OCI-LY1 (cell line): ENCODE measurements around the gene CDAN1.
A peak's percentile ranks its signal among the peaks of the same experiment; 100 is the strongest.

ENCODE experiments used
- H2AFZ ChIP-seq: fragments of 200-600 bp; sonication (generic), shearing (Covaris generic); 2 replicates; pipeline ENCODE4 v1.6.0; 2014; ENCODE audit warnings: antibody characterized with exemption, mild to moderate bottlenecking, low read length
- H3F3A ChIP-seq: fragments of 200-600 bp; sonication (generic), shearing (Covaris generic); 2 replicates; pipeline ENCODE4 v1.6.0; 2014; ENCODE audit warnings: mild to moderate bottlenecking, antibody characterized with exemption, low read length, moderate library complexity; ENCODE audit not compliant: insufficient read depth
- H3K27ac ChIP-seq: fragments of 200-600 bp; sonication (generic); 2 replicates; pipeline ENCODE4 v1.5.1; 2014; ENCODE audit warnings: low read length, mixed run types, mild to moderate bottlenecking, low read depth; ENCODE audit not compliant: poor library complexity, severe bottlenecking
- H3K27me3 ChIP-seq: fragments of 200-600 bp; sonication (generic); 2 replicates; pipeline ENCODE4 v1.6.0; 2014; ENCODE audit warnings: antibody characterized with exemption, mild to moderate bottlenecking, low read length, moderate library complexity; ENCODE audit not compliant: insufficient read depth
- H3K36me3 ChIP-seq: fragments of 200-600 bp; sonication (generic); 2 replicates; pipeline ENCODE4 v1.6.1; 2014; ENCODE audit warnings: mild to moderate bottlenecking, antibody characterized with exemption, low read length, moderate library complexity, mixed read lengths; ENCODE audit not compliant: insufficient read depth
- H3K4me1 ChIP-seq: fragments of 200-600 bp; sonication (generic); 2 replicates; pipeline ENCODE4 v1.5.1; 2014; ENCODE audit warnings: mild to moderate bottlenecking, low read length, moderate library complexity; ENCODE audit not compliant: insufficient read depth, severe bottlenecking
- H3K4me2 ChIP-seq: fragments of 200-600 bp; sonication (generic), shearing (Covaris generic); 2 replicates; pipeline ENCODE4 v1.6.1; 2014; ENCODE audit warnings: low read length
- H3K4me3 ChIP-seq: fragments of 200-600 bp; sonication (generic); 2 replicates; pipeline ENCODE4 v1.5.1; 2014; ENCODE audit warnings: low read length, low read depth, mild to moderate bottlenecking, mixed read lengths; ENCODE audit not compliant: poor library complexity, severe bottlenecking
- H3K79me2 ChIP-seq: fragments of 200-600 bp; shearing (Covaris generic); 2 replicates; pipeline ENCODE4 v1.6.1; 2016; ENCODE audit warnings: mixed run types, low read length, mixed read lengths; ENCODE audit not compliant: insufficient read depth
- H3K9ac ChIP-seq: fragments of 200-600 bp; sonication (generic), shearing (Covaris generic); 2 replicates; pipeline ENCODE4 v1.6.1; 2014; ENCODE audit warnings: mild to moderate bottlenecking, low read length, mixed read lengths
- H3K9me2 ChIP-seq: fragments of 200-600 bp; sonication (generic), shearing (Covaris generic); 2 replicates; pipeline ENCODE4 v1.6.1; 2014; ENCODE audit warnings: low read depth, mild to moderate bottlenecking, low read length, mixed read lengths
- H3K9me3 ChIP-seq: fragments of 200-600 bp; shearing (Covaris generic); 2 replicates; pipeline ENCODE4 v1.6.1; 2014; ENCODE audit warnings: low read length, mixed read lengths
- H4K20me1 ChIP-seq: fragments of 200-600 bp; sonication (generic), shearing (Covaris generic); 2 replicates; pipeline ENCODE4 v1.6.0; 2016; ENCODE audit warnings: mild to moderate bottlenecking, low read length; ENCODE audit not compliant: insufficient read depth
- CTCF ChIP-seq: fragments of 200-600 bp; sonication (generic), shearing (Covaris generic); IDR thresholded peaks from 2 replicates; pipeline ENCODE4 v1.5.1; 2017; ENCODE audit warnings: mild to moderate bottlenecking, antibody characterized with exemption, low read length, moderate library complexity, mixed read lengths
- EZH2 ChIP-seq: fragments of 200-600 bp; sonication (generic), shearing (Covaris generic); IDR thresholded peaks from 2 replicates; pipeline ENCODE4 v1.8.0; 2017; ENCODE audit warnings: borderline replicate concordance, mixed run types, mild to moderate bottlenecking, antibody characterized with exemption, low read length, moderate library complexity, mixed read lengths

CDAN1 gene, protein sequence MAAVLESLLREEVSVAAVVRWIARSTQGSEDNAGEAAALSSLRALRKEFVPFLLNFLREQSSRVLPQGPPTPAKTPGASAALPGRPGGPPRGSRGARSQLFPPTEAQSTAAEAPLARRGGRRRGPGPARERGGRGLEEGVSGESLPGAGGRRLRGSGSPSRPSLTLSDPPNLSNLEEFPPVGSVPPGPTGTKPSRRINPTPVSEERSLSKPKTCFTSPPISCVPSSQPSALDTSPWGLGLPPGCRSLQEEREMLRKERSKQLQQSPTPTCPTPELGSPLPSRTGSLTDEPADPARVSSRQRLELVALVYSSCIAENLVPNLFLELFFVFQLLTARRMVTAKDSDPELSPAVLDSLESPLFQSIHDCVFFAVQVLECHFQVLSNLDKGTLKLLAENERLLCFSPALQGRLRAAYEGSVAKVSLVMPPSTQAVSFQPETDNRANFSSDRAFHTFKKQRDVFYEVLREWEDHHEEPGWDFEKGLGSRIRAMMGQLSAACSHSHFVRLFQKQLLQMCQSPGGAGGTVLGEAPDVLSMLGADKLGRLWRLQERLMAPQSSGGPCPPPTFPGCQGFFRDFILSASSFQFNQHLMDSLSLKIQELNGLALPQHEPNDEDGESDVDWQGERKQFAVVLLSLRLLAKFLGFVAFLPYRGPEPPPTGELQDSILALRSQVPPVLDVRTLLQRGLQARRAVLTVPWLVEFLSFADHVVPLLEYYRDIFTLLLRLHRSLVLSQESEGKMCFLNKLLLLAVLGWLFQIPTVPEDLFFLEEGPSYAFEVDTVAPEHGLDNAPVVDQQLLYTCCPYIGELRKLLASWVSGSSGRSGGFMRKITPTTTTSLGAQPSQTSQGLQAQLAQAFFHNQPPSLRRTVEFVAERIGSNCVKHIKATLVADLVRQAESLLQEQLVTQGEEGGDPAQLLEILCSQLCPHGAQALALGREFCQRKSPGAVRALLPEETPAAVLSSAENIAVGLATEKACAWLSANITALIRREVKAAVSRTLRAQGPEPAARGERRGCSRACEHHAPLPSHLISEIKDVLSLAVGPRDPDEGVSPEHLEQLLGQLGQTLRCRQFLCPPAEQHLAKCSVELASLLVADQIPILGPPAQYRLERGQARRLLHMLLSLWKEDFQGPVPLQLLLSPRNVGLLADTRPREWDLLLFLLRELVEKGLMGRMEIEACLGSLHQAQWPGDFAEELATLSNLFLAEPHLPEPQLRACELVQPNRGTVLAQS

DNA sequence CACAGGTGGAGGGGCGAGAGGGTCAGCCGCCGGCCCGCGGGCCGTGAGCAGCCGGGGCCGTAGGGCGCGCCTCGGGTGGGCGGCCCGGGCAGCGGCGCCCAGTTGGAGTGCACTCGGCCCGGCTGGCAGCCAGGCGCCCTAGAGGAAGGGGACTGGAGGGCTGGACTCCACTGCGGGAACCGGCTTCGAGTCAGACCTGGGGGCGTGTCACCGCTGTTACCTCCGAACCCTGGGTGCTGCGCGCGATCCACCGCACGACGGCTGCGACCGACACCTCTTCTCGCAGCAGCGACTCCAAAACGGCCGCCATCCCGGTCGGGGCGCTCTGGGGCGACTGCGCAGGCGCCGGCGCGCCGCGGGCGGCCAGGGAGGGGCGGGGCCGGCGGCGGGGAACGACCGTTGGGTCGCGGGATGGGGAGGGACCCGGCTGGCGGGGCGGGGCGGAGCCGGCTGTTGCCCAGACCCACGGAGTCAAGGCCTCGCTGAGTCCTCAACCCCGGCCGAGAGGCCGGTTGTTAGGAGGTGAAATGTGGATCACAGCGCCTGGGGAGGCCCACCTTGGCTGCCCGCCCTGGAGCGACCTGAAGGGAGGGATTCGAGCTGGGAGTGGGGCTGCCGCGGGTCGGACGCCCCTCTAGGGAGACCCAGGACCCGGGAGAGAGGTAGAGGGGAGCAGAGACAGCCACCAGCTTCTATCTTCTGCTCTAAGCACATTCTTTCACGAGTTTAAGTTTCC is at the start of gene CDAN1:
TSS of gene CDAN1 (minus strand) at position 336 of the 736 bp plus-strand sequence. CDS start at position 310, 26 bp downstream.
- Histone ChIP-seq H3K27ac (peak within 1 kb of the TSS; percentile 72), H3K9me3 (no peaks in the 10 kb centered on the region), H3F3A (no peaks in the 10 kb centered on the region), H3K4me3 (peak within 1 kb of the TSS; percentile 92), H3K9ac (peak within 1 kb of the TSS; percentile 85), H3K79me2 (no peaks in the 10 kb centered on the region), H3K27me3 (no peaks in the 10 kb centered on the region), H3K4me2 (peak within 1 kb of the TSS; percentile 91), H3K4me1 (peaks cover 25% of the 10 kb centered on the region), H4K20me1 (no peaks in the 10 kb centered on the region), H3K9me2 (no peaks in the 10 kb centered on the region), H2AFZ (0 out of 2 replicates have a peak within 1 kb of the TSS, but pooled peaks have one; percentile 60), H3K36me3 (peaks cover 29% of the 10 kb centered on the region; the same call in 1 of the 2 replicates)
- TF ChIP-seq CTCF, result no peak
- no peak for TF ChIP-seq EZH2

DNA sequence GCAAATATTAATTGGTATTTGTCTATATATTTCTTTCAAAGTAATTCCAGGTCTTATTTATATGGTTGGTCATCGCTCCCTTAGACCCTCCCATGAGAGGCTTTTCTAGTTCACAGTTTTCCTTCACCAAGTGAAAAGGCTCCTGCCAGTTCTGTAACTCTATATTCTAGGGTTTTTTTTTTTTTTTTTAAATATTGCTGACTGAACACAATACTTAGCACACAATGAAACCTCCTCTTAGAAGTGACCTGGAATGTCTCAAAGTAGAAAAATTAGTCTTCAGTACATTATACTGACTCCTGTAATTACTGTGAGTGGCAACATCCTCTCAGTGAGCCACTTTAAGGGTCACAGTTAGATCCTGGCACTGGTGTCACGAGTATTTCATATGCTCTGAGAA is 48.6 kb upstream of the CDAN1 start:
- H3K4me3 ChIP-seq, result no peak overlapping the region
- H3K4me2 ChIP-seq, result no peak overlapping the region
- H3K9me3 ChIP-seq, result no peaks in the 10 kb centered on the region
- TF ChIP-seq EZH2, result no peak
- no peak for TF ChIP-seq CTCF
- no peak overlapping the region for H3K27ac ChIP-seq
- no peaks in the 10 kb centered on the region for H3K4me1 ChIP-seq
- H3K9ac ChIP-seq, result no peak overlapping the region
- no peaks in the 10 kb centered on the region for H3K79me2 ChIP-seq
- no peaks in the 10 kb centered on the region for H3F3A ChIP-seq
- H3K36me3 ChIP-seq, result peaks cover 21% of the 10 kb centered on the region
- no peaks in the 10 kb centered on the region for H3K9me2 ChIP-seq
- H4K20me1 ChIP-seq, result no peaks in the 10 kb centered on the region
- no peaks in the 10 kb centered on the region for H3K27me3 ChIP-seq
- no peak overlapping the region for H2AFZ ChIP-seq

DNA sequence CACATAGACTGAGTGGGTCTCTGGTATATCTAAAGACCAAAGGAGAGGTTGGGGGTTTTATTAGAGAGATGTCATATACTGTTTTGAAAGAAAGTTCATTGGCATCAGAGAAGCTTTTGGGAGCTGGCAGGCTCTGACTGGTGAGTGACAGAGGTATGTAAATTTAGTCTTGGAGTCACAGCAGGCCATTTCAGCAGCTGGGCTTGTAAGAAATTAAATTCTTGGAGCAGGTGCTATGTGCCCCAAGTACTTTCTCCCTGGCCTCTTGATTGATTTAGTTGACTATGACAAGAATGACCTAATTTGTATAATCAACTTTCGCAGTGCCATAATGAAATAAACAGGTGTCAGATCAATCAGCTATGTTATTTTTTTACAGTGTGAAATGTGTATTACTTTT is 47.8 kb upstream of the CDAN1 start:
- no peaks in the 10 kb centered on the region for H3K79me2 ChIP-seq
- no peak overlapping the region for H3K4me3 ChIP-seq
- peaks cover 21% of the 10 kb centered on the region for H3K36me3 ChIP-seq
- H3K9me2 ChIP-seq, result no peaks in the 10 kb centered on the region
- H3F3A ChIP-seq, result no peaks in the 10 kb centered on the region
- no peaks in the 10 kb centered on the region for H4K20me1 ChIP-seq
- no peak overlapping the region for H2AFZ ChIP-seq
- H3K9me3 ChIP-seq, result no peaks in the 10 kb centered on the region
- no peak overlapping the region for H3K27ac ChIP-seq
- H3K9ac ChIP-seq, result no peak overlapping the region
- no peaks in the 10 kb centered on the region for H3K27me3 ChIP-seq
- no peak overlapping the region for H3K4me2 ChIP-seq
- no peaks in the 10 kb centered on the region for H3K4me1 ChIP-seq
- TF ChIP-seq EZH2 (no peak), CTCF (no peak)
